ENCODE measurements around the gene NR6A1.

The NR6A1 gene

GRCh38 chr9:124765439-124765835 lies 5.7 kb downstream of the NR6A1 start:
- TF ChIP-seq CTCF (IDR thresholded peaks at IDR 0.05) = no peak
- Histone ChIP-seq H3K27ac (no peak overlapping the region), H3K4me3 (no peak overlapping the region)
- DNase-seq (ENCODE audit: low spot score) = no peak

DNA sequence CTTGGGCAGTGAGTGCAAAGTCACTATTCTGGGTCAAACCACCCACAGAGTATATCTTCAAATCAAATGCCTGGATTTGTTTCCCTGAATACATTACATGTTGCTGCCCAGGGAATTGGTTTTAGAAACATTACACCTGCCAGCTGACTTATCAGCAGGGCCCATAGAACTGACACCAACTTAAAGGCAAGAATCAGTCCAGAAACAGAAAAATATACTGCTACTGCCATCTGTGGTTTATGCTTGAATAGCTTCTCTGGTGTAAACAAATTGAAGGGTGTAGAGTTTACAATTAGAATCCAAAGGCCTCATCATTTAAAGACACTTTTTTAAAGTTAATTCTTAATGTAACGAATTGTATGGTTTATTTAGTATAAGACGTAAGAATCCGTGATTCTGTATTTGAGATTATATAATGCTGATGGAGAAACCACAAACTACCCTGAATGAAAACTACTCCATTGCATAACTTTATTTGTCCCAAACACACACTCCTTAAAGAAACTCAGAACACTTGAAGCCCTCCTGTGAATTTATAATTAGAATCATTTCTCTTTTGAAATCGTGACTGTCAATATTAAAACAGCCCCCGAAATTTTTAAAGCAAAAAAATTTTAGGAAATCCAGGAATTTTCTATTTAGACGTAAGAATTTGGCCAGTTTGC lies 6.2 kb downstream of the NR6A1 start:
- no peak for DNase-seq (ENCODE audit: low spot score)
- TF ChIP-seq CTCF (IDR thresholded peaks at IDR 0.05) = no peak
- Histone ChIP-seq H3K4me3 (no peak overlapping the region), H3K27ac (no peak overlapping the region)

GRCh38 chr9:124762633-124763032 lies 8.5 kb downstream of the NR6A1 start:
- no peak for DNase-seq (ENCODE audit: low spot score)
- no peak for TF ChIP-seq CTCF (IDR thresholded peaks at IDR 0.05)

GRCh38 chr9:124761710-124762109 lies 9.4 kb downstream of the NR6A1 start:
- no peak for DNase-seq (ENCODE audit: low spot score)
- Histone ChIP-seq H3K27ac (no peak overlapping the region), H3K4me3 (no peak overlapping the region)
- TF ChIP-seq CTCF (IDR thresholded peaks at IDR 0.05) = no peak

More at GRCh38 chr9:124762633-124763032, 8.5 kb downstream of the NR6A1 start:
- Histone ChIP-seq H3K27ac (no peak overlapping the region), H3K4me3 (no peak overlapping the region)

GRCh38 chr9:124761196-124761595 lies 9.9 kb downstream of the NR6A1 start:
- TF ChIP-seq CTCF (IDR thresholded peaks at IDR 0.05) = no peak
- DNase-seq (ENCODE audit: low spot score) = no peak
- H3K4me3 ChIP-seq = no peak overlapping the region
- no peak overlapping the region for H3K27ac ChIP-seq

GRCh38 chr9:124760719-124761118 lies 10.4 kb downstream of the NR6A1 start:
- no peak overlapping the region for H3K4me3 ChIP-seq
- TF ChIP-seq CTCF (IDR thresholded peaks at IDR 0.05) = no peak
- H3K27ac ChIP-seq = no peak overlapping the region
- DNase-seq (ENCODE audit: low spot score) = no peak

DNA sequence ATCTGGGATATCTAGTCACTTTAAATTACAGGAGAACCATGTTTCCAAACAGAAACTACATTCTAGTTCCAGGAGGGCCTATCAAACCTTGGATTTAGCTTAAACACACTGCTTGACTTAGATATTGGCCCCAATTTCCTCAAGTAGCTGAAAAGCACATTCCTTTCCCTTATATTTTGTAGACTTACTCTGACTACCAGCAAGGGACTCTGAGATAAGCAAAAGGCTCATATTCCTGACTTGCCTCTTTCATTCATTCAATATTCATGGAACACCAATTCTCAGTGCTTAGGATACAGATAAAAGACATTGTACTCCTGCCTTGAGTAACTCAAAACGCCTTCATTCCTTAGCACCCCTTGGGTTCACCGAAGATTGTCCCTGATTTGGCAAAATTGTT lies 11.8 kb downstream of the NR6A1 start:
- Histone ChIP-seq H3K27ac (no peak overlapping the region), H3K4me3 (no peak overlapping the region)
- DNase-seq (ENCODE audit: low spot score) = no peak
- TF ChIP-seq CTCF (IDR thresholded peaks at IDR 0.05) = no peak

Data from coronary artery (tissue), 2 donors.